NB4 (cell line): ENCODE results near the gene UBAC2.
A peak's percentile ranks its signal among the peaks of the same experiment; 100 is the strongest.

Experiments
- DNase-seq: peaks from one replicate; pipeline ENCODE4 v3.0.0; 2010; ENCODE audit warnings: low read depth
- H3K4me3 ChIP-seq: one replicate; pipeline ENCODE4 v1.5.1; 2011; ENCODE audit warnings: mild to moderate bottlenecking, low read depth, low read length, moderate library complexity
- CTCF ChIP-seq: IDR thresholded peaks from one replicate; pipeline ENCODE4 v1.5.1; 2012; ENCODE audit warnings: low read depth, low read length
- MYC ChIP-seq: IDR thresholded peaks from 2 replicates; pipeline ENCODE4 v1.6.1; 2011; ENCODE audit warnings: low read depth, low read length
- POLR2A ChIP-seq: IDR thresholded peaks from 2 replicates; pipeline ENCODE4 v1.6.1; 2011; ENCODE audit warnings: mild to moderate bottlenecking; ENCODE audit not compliant: insufficient read length; ENCODE audit errors: extremely low read depth
- TF ChIP-seq, protein P1 (sequence below): IDR thresholded peaks from 2 replicates; pipeline ENCODE4 v1.6.1; 2011; ENCODE audit warnings: low read depth, low read length

The UBAC2 gene

GRCh38 chr13:99313941-99314340, 113.3 kb downstream of the UBAC2 start:
- no peak overlapping the region for H3K4me3 ChIP-seq
- DNase-seq, result no peak
- no peak for TF ChIP-seq MYC
- TF ChIP-seq CTCF, result no peak
- no peak for TF ChIP-seq POLR2A

GRCh38 chr13:99314640-99315176, 114.1 kb downstream of the UBAC2 start:
- H3K4me3 ChIP-seq, result no peak overlapping the region
- no peak for DNase-seq
- TF ChIP-seq POLR2A, result no peak

GRCh38 chr13:99315186-99315585, 114.5 kb downstream of the UBAC2 start:
- H3K4me3 ChIP-seq, result no peak overlapping the region
- TF ChIP-seq MYC (no peak), POLR2A (no peak), CTCF (no peak)
- TF ChIP-seq, protein P1, sequence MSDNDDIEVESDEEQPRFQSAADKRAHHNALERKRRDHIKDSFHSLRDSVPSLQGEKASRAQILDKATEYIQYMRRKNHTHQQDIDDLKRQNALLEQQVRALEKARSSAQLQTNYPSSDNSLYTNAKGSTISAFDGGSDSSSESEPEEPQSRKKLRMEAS, result no peak
- no peak for DNase-seq

GRCh38 chr13:99316224-99316623, 115.6 kb downstream of the UBAC2 start:
- no peak for DNase-seq
- H3K4me3 ChIP-seq, result no peak overlapping the region
- TF ChIP-seq, protein P1, result no peak
- TF ChIP-seq CTCF, result no peak
- no peak for TF ChIP-seq MYC
- TF ChIP-seq POLR2A, result no peak

DNA sequence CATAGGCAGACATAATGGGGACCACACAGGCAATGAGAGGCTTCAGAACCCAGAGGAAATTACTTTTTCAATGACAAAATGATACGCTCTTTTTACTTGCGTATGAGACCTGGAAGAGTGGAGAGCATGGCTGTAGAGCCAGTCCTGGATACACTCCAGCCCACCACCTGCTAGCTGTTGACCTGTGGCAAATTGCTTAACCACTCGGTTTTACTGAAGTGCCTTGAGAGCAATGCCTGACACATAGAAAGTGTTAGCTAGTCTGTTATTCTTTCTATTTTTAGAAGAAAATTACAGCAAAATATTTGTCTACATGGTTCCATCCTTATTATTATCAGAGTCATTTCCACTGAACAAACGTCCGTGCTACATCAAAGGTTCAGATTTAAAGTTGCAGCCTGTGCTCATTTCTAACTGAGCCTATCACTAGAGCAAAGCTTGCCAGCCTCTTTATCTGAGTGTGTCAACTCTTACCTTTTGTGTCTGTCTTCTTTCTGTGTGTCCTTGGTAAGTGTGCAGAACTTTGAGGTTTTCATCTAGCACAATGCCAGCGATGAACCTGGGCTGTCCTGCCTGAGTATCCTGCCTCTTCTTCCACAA, 116.1 kb downstream of the UBAC2 start:
- no peak overlapping the region for H3K4me3 ChIP-seq
- no peak for DNase-seq
- TF ChIP-seq CTCF (no peak), POLR2A (no peak), MYC (no peak)
- TF ChIP-seq, protein P1, result no peak

GRCh38 chr13:99320693-99321481, 120.2 kb downstream of the UBAC2 start:
- peak; percentile 73 for DNase-seq
- TF ChIP-seq, protein P1, result no peak
- TF ChIP-seq CTCF (no peak), POLR2A (no peak), MYC (no peak)
- H3K4me3 ChIP-seq, result no peak overlapping the region
